Hematopoietic multipotent progenitor cell treated with erythropoietin and hydrocortisone succinate and interleukin-3 and kit ligand, for 8 days (in vitro differentiated cells): ENCODE measurements around the gene CAMK1G.

Experiments used
- DNase-seq: peaks from one replicate; pipeline ENCODE4 v3.0.0-alpha.2; 2015

CAMK1G gene

DNA sequence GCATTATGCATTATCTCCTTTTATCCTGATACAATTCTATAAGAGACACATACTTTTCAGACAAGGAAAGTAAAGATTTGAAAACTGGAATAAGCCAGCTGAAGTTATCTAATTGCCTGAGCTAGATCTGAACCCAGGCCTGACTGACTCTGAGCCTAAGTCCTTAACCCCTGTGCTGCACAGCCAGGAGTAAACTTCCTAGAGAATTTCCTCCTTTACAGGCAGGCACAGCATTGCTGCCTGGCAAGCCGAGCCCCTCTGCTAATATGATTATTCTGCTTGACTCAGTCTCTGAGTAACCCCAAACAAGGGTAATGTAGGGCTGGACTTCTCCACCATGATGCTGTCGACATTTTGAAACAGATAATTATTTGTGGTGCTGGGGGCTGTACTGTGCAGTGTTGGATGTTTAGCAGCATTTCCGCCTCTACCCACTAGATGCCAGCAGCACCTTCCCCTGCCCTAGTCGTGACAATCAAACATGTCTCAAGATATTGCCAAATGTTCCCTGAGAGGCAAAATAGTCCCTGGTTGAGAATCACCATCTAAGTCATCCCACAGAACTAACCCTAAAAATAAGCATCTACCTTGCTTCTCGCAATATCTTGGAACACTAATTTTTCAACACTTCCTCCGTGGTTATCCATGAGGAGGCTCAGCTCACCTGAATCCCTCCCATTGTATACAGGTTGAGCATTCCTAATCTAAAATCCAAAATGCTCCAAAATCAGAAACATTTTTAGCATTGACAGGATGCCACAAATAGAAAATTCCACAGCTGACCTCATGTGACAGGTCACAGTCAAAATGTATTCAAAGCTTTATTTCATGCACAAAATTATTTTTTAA, 18.5 kb downstream of the CAMK1G start:
- DNase-seq = peak; percentile 65

DNA sequence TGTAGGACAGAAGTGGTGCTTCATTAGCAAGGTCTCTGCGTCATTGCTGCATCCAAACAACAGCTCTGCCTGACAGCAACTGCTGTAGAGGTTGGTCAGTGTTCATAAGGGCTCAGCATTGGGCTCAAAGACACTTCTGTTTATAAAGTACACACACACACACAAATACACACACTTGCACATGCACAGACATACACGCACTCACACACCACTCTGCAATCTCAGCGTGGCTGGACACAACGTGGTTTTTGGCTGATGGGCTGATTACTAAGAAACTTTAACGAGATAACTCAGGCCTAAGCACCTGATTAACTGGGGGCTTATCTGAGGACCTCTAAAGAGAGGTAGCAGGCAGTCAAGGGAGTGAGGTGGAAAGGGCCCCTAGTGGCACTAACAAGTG, 20.4 kb downstream of the CAMK1G start:
- DNase-seq = no peak

DNA sequence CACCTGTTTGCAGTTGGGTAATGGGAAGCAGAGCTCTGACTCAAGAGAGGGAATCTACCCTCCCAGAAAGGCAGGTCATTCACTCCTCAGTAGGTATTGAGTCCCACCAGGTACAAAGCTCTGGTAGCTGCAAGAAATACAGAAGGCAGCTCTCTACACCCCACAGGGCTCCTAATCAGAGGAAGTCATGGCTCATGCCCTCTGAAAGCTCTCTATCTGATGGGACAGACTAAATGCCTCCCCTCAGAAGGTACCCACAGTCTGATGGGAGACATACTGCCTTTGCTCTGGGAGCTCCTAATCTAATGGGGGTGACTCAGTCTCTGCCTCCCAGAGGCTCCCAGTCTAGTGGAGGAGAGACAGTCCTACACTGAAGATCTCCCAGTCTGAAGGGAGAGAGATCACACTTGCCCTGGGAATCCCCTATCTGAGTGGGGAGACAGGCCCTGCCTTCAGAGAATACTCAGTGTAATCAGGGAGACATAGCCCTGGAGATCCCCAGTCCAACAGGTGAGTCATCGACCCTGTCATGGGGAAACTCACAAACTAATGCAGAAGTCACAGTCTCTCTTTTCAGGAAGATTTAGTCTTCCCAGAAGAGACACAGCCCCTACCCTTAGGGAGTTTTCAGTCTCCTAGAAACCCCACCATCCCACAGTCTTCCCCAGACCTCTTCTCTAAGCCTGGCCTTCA, 23.7 kb downstream of the CAMK1G start:
- DNase-seq = no peak

DNA sequence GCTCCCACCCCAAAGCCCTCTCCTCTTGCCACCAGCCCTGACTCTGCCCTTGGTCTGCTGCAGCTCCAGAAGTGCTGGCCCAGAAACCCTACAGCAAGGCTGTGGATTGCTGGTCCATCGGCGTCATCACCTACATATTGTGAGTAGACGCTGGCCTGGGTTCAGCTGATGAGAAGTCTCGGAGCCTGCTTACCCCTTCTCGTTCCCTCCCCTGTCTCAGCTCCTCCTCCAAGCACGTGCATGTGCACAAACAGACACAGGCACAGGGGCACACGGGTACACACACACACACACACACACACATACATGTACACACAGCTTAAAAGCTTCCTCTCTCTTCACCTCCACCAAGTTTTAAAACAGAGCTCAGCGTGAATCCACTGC, 24.3 kb downstream of the CAMK1G start:
- no peak for DNase-seq

DNA sequence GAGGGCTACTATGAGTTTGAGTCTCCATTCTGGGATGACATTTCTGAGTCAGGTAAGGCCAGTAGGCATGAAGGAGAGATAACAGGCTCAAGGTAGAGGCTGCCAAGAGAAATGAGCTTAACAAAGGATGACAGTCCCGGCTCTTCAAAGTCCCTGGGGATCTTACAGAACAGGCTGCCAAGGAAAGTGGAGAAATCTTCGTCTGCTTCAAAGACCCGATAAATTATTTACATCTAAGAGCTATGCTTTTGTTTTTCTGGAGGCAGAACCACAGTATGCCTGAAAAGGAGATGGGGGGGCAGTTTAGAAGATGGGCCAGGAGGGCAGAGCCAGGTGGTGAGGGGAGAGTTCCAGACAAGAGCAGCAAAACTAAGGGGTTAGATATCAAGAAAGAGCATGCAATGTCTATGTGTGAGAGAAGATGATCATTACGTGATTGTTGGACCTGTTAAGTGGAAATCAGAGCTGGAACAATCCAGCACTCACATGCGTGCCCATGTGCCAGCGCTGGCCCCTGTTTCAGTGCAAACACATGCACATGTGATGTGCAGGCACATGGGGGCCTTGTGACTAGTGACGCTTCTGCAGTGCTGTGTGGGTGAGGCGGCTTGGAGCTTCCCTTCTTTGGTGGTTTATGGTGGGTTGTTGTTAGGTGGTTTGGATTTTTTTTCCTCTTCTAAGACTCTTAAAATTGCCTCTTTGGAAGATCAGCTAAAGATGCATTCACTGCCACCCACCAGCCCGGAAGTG, 25.7 kb downstream of the CAMK1G start:
- no peak for DNase-seq

DNA sequence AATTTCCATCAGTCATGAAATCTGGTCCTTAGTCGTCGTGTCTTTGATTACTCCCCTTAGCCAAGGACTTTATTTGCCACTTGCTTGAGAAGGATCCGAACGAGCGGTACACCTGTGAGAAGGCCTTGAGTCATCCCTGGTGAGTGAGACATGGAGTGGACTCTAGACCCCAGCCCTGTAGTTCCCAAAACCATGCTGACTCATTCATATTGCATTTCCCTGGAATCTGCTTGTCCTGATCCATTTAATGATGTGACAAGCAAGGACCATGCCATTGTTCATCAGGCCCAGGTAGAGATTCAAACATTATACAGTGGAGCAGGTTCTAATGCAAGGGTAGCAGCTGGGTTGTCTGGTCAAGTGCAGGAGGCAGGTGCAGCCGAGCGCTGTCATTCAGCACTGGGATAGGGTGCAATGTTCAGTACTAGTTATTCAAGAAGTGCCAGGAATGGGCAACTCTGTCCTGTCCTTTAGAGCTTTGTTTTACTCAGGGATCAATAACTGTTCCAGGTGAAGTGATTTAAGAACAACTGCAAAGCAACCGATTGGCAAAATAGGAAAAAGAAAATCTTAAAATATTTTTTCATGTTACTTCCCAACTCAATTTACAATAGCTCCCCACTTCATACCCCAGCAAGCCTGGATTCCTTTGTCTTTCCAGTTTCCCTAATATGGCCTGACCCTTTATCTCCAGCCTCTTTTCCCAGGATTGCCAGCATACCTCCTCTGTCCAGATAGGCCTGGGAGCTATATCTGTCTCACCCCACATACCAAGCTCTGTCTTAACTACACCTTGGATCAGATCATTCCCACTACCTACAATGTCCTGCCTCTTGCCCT, 26.5 kb downstream of the CAMK1G start:
- no peak for DNase-seq

DNA sequence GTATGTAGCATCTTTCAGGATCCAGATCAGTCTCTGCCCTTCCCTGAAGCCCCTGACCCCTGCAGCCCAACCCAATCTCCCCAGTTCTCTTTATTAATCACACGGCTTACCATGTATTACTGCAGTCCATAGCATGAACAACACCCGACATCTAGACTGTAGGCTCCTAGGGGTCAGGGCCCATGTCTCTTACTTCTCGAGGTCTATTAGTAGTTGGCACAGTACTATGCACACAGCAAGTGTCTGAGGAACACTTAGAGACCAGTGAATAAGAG, 27.1 kb downstream of the CAMK1G start:
- no peak for DNase-seq

DNA sequence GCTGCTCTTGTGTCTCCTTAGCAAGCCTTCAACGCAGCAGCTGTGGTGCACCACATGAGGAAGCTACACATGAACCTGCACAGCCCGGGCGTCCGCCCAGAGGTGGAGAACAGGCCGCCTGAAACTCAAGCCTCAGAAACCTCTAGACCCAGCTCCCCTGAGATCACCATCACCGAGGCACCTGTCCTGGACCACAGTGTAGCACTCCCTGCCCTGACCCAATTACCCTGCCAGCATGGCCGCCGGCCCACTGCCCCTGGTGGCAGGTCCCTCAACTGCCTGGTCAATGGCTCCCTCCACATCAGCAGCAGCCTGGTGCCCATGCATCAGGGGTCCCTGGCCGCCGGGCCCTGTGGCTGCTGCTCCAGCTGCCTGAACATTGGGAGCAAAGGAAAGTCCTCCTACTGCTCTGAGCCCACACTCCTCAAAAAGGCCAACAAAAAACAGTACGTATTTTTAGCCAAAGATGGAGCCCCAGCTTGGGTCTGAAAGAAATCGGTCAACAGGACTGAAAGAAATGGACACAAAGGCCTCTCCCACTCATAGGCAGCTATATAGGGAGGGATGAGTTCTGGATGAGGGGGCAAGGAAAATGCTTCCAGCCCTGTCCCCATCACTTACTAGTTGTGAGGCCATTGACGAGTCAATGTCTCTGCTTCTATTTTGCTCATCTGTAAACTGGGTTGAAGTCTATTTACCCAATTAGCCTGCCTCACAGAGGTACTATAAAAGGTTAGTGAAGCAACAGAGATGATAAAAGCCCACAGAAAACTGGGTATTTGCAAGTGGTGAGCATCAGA, 28.5 kb downstream of the CAMK1G start:
- no peak for DNase-seq

DNA sequence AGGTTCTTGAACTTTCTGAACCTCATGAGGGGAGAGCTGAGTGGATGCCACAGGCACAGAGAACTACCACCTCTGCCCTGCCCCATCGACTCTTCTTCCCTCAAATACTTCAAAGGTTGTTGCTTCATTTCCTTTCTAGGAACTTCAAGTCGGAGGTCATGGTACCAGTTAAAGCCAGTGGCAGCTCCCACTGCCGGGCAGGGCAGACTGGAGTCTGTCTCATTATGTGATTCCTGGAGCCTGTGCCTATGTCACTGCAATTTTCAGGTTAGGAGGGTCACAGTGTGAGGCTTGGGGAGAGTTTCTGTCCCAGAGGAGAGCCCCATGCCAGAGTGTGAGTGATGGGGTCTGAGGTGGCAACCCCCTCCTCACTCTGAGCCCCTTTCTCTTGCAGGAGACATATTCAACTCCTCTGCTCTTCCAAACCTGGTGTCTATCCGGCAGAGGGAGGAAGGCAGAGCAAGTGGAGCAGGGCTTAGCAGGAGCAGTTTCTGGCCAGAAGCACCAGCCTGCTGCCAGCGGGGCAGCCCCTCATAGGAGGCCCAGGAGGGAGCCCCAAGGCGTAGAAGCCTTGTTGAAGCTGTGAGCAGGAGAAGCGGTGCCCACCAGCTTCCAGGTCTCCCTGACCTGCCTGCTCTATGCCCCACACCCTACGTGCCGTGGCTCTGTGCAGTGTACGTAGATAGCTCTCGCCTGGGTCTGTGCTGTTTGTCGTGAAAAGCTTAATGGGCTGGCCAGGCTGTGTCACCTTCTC, 29.3 kb downstream of the CAMK1G start:
- DNase-seq = no peak

DNA sequence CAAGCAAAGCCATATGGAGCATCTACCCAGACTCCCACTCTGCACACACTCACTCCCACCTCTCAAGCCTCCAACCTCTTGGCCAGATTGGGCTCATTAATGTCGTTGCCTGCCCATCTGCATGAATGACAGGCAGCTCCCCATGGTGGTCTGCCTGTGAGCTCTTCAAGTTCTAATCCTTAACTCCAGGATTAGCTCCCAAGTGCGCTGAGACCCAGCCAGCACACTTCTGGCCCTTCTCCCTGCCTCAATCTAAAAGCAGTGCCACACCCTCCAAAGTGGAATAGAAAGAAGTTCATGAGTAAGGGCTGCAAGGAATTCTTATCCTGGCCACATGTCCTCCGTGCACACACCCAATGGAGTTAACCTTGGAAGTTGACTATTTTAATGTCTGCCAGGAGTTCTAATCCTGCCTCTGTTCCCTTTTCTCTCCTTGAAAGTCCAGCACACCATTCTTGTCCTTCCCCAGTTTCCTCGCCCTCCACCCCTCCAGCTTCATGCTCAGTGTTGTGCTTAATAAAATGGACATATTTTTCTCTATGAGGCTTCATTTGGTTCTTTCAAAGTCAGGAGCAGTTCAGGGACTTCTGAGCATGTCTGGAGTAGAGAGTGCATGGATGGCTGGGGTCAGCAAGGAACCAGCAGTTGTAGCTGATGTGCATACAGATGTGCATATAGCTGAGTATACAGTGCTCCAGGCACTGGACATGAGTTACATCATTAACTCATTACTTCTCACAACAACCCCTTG, 30.1 kb downstream of the CAMK1G start:
- no peak for DNase-seq

DNA sequence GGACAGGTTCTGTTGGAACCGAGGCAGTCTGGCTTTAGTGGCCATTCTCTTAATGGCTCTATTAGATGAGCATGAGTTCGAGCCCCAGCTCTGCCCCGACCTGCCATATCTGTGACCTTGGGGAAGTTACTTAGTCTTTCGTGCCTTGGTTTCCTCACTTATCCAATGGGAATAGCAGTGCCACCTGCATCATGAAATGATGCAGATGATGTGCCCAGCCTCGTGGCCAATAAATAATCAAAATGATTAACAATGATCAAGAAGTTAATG, 30.6 kb downstream of the CAMK1G start:
- DNase-seq = no peak

DNA sequence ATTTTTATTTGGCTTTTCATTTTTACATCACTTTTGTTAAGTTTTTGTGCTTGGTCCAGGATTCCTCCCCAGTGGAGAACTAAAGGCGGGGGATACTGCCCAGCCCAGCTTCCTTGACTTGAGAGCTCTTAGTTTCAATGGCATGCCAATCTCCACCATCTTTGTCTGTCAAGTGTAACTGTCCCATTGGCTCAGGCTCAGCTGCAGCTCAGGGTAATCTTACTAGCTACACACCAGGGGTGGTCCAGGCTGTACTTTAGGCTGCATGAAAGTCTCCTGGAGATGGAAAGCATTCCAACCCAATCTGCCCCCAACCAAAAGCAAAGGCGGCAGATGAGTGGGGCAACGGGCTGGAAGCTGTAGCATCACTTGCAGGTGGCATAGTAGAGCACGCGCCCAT, 31.4 kb downstream of the CAMK1G start:
- DNase-seq = no peak

DNA sequence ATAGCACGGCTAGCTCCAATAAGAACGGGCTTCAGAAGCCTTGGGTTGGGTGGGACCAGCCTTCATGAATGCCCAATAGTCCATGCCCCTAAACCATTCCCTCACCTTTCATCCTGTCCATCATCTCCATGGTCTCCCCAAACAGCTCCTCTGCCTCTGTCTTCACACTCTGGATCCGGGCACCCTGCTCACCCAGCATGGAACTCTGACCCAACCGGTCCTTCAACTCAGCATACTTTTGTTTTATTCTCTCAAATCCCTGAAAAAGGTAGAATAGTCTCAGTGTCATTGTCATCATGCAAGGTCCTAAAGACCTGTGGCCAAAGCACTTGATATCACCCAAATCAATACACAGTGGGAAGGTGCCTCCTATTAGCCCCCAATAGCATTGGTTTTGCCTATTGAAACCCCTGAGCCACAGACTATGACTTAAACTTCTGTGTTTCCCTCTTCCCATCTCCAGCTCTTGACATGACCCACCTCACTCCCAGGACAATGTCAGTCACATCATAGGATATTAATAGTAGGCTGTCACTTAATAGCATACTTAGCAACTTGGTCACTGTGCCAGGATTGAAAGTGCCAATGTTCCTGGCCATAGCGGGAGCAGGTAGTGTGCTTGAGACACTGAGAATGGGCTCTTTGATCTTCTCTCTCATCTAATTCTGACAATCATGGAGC, 33.0 kb downstream of the CAMK1G start:
- no peak for DNase-seq

DNA sequence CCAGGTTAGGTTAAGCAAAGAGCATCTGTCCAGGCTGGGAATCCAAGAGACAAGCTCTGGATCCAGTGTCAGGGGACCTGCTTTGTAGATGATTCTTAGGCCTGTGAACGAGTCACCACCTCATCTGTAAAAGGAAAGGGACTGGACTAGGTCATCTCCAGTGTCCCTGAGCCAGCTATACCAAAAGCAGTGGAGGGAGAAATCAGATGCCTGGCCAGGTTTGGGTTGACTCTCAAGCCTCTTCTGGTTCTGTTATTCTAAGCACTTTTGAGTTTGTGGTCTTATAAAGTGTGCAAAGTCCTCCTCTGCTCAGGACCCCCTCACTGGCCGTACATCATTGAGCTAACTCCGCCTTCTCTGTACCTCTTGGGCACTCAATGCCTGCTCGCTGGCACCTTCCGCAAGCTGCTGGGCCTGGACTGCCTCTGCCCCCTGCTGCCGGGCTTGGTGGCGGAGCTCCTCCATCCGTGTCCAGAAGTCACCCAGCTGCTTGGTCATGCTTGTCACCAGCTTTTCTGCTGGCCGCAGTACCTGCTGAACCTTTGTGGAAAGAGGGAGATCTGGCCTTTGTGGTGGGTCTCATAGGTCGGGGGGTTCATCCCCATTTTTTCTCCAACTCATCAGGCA, 33.6 kb downstream of the CAMK1G start:
- no peak for DNase-seq

DNA sequence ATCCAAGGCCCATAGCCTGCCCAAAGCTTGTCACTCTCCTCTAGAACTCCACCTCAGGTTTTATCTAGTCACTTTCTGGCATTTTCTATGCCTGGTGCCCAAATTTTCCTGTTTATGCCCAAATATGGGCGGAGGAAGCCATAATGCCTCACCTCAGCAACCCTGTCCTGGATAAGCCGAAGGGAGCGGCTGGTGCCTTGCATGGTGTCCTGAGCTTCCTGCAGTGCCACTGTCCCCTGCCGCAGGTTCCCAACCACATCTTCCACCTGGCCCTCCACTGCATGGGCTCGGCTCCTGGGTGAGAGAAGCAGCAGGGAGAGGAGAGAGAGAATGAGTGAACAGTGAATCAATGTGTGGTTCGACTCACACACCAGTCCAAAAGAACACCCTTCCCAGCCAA, 34.2 kb downstream of the CAMK1G start:
- DNase-seq = no peak

DNA sequence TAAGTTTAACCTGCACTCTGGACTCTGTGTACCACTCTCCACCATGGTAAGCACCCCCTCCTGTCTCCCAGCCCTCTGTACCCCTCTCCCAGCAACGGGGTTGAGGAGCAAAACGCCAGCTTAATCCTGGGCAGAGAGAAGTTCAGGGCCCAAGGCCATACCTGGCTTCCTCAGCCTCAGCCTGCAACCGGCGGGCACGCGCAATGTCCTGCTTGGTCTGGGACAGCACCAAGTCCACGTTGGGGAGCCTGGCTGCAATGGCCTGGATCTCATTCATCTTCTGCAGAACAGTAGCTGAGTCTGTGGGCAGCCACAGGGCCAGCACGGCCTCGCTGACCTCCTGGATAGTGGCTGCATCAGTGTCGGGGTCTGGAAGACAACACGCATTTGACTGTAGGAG, 34.8 kb downstream of the CAMK1G start:
- no peak for DNase-seq

DNA sequence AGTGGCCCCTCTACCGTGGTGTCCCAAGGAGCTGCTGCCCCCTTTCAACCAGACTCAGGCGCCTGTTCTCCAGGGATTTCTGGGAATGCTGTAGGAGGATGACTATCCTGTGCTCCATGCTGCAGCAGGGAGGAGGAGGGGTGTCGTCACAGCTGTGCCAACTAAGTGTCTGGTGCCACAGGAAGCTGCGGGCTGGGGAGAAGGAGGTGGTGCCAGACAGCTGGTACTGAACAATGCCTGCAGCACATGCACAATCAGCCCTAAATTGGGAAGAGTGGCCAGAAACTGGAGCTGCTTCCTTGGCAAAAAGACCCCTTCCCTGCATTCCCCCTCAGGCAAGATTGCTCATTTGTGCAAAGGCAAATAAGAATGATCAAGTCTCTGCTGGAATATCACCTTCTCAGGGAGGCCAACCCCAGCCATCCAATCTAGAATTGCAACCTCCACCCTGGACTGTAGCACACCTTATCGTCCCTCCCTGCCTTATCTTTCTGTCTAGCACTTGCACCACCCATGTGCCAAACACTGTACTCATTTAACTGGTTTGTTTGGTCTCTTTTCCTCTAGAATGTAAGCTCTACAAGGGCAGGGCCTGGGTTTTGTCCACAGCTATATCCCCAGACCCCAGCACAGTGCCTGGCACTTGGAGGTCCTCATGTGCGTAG, 35.4 kb downstream of the CAMK1G start:
- DNase-seq = peak; percentile 6

DNA sequence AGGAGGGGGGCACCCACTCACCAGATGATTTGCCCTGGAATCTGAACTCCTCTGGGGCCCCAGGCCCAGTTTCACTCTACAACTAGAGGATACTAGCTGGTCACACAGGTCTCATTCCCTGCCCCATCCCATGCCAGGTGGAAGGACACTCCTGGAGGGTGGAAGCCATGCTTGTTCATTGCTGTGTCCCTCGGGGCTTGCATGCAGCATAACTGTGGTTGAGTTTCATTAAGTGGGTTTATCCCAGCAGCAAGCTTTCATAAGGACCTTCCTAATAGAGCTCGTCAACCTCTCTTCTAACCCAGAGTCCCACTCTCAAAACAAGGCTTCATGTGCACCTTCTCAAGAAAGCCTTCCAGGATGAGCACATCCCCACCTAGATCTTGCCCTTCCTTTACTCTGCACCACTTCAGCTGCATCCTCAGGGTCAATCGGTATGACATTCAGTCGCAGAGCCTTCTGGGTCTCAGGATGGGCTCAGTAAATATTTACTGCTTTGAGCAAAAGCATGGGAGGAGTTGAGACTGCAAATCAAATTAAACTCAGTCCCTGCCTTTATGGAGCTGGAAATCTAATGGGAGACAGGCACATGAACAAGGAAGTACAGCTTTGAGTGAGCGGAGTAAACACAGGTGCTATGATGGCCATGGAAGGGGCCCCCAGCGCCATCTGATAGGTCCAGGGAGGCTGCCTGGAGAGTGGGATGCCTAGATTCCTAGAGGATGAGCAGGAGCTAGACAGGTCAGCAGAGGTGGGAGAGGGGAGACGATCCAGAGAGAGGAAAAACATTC, 36.4 kb downstream of the CAMK1G start:
- no peak for DNase-seq

DNA sequence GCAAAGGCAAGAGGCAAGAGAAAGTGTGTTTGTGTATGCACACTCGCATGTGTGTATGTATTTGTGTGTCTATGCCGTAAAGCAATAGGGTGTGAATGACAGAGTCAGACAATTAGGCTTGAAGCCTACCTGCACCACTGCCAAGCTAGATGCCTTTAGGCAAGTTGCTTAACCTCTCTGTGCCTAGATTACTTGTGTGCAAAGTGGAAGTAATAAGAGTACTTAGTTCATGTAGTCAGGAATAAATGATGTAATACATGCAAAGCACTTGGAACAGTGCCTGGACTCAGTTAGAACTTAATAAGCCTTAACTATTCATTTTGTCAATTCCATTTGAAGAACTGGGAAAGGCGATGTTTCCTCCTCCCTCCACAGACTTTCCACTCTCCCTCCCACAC, 37.0 kb downstream of the CAMK1G start:
- no peak for DNase-seq
